Central memory CD4-positive, alpha-beta T cell (primary cell): Measurements from ENCODE around the gene TADA3.
A peak's percentile ranks its signal among the peaks of the same experiment; 100 is the strongest.

Source experiments
- DNase-seq: peaks from one replicate; pipeline ENCODE4 v3.0.0; 2022
- total RNA-seq, 3 experiments: gene quantifications; one replicate each; lab custom pipeline; 2026; lab: John Stamatoyannopoulos, UW

TADA3 gene, protein sequence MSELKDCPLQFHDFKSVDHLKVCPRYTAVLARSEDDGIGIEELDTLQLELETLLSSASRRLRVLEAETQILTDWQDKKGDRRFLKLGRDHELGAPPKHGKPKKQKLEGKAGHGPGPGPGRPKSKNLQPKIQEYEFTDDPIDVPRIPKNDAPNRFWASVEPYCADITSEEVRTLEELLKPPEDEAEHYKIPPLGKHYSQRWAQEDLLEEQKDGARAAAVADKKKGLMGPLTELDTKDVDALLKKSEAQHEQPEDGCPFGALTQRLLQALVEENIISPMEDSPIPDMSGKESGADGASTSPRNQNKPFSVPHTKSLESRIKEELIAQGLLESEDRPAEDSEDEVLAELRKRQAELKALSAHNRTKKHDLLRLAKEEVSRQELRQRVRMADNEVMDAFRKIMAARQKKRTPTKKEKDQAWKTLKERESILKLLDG
- total RNA-seq = 32.0 to 43.8 (median 34.3) reads per million in 3 experiments

DNA sequence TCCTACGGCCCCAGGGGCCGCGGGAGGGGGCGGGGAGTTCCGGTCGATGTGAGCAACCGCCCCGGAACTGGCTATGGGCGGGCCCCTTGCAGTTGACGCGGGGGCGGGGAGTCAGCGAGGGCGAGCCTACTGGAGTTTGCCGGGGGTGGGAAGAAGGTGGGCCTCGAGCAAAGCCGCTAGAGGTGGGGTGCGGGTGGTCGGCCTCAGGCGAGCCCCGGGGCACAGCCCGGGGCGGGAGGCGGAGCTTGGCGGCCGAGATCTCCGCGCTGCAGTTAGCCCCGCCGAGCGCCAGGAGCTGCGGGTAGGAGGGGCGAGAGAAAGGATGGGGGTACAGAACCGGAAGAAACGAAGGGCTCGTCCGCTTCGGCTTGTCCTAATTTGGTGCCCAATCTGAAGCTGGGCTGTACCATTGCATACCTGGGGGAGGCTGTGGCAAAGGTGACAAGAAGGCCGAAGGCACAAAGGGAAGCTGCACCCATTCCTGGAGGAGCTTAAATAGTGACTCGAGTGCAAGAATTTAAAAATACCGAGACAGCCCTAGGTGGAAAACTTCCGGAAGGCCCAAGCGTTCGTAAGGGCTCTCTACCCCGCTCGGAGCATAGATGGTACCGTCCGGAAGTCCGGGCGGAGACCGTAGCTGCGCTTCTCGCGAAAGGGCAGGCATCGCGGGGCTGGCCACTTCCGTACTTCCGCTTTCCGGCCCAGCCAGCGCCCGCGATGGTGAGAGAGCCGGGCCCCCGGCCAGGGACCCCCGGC is at the start of gene TADA3, which contains the start of gene ARPC4:
TSS of gene TADA3 (minus strand) at position 69 of the 756 bp plus-strand sequence. CDS start 1,007 bp downstream, outside the sequence.
TSS of gene ARPC4 (plus strand) at position 678 of the 756 bp plus-strand sequence. CDS start at position 718, 40 bp downstream.
- peak; percentile 94 for DNase-seq

DNA sequence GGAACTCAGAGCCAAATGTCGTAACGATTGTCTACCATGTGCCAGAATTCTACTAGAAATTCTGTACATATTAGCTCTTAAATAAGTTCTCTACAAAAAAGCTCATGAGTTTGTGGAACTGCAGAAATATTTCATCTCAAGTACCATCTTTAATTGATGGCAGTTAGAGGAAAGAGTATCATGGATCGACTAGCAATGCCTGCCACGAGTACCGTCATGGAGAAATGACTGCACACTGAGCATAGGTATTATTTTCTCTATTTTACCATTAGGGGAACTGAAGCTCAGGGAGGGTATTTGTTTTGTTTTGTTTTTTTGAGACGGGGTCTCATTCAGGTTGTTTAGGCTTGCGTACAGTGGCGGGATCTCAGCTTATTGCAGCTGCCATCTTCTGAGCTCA is 48.7 kb upstream of the TADA3 start:
- no peak for DNase-seq

DNA sequence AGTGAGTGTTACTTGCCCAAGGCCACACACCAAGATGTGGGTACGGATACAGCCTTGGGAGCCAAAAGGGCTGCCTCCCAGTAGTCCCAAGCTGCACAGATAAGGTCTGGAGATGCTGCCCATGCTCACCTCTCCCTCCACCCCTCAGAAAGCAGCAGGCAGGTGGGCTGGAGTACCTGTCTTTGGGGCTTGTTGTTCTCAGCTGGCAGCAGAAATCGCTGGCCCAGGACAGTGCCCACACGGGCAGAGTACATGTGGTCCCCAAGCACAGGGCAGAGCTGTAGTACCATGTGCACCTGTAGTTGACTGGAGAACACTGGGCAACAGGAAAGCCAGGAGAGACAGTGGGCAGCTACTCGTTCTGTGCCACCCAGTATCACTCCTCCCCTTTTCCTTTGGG is 46.6 kb upstream of the TADA3 start:
- DNase-seq = no peak

DNA sequence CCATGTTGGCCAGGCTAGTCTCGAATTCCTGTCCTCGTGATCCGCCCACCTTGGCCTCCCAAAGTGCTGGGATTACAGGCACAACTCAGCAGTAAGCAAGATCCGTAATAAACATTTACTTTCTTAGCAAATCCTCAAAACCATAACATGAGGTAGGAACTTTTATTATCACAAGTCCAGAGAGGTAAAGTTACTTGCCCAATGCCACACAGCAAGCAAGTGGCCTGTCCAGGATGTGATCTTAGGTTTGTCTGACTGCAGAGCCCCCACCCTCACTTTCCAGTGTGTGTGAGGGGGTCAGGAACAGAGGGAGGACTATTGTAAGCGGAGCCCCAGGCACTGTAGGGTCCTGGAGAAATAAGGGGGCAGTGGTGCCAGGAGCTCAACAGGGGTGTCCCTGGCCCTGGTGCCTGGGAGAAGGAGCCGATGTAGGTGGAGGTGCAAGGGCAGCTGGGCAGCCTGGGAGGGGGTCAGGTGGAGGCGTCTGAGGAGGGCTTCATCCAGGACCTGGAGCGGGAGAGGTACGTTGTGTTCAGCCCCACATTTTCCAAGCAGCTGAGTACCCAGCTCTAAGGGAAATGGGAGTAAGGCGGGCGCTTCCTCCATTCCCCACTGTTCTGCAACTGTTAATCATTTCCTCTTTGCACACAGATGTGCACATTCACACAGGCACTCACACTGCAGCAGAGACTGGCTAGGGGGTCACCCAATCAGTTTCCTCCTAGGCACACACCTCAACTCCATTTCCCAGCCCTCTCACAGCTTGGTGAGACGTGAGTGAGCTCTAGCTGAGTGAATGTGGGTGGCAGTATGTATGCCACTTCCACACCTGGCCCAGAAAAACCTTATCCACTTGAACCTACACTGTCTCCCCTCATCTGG is 45.7 kb upstream of the TADA3 start:
- DNase-seq = no peak

DNA sequence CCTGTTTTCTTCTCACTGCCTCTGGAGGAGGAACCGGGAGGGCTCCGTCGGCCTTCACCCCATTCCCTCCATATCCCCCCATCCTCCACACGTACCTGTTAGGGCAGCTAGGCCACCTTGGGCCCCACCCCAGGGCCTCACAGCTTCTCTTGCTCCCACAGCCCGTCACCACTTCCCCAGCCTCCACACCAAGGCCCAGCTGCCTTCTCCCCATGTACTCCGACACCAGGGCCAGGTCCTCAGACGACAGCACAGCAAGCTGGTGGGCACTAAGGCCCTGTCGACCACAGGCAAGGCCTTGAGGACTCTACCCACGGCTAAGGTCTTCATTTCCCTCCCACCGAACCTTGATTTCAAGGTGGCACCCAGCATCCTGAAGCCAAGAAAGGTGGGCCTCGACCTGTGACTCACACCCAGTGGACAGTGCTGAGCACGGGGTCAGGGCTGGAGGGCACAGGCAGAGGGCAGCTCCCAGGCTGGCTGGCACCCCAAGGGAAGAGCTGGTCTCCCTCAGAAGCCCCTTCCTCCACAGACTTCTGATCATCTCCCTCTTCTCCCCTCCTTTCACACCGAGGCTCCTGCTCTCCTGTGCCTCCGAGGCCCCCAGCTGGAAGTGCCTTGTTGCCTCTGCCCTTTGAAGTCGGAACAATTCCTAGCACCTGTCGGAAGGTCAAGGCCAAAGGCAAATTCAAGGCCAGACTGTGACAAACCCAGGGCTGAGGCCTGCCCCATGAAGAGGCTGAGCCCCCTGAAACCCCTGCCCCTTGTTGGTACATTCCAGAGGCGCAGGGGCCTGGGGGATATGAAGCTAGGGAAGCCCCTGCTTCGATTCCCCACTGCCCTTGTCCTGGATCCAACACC is 42.5 kb upstream of the TADA3 start:
- DNase-seq = no peak

DNA sequence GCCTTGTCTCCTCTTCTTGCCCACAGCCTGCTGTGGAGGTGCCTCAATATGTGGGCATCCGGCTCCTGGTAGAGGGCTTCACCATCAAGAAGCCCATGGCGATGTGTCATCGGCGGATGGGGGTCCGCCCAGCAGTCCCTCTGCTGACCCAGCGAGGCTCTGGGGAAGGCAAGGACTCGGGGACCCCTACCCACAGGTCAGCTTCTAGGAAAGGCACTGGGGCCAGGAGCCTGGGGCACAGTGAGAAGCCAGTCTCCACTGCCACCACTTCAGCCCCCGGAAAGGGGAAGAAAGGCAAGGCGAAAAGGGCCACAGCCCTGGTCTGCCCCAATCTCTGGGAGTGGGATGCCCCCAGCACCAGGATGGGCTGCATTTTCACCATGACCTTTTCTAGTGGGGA is 40.8 kb upstream of the TADA3 start:
- no peak for DNase-seq

DNA sequence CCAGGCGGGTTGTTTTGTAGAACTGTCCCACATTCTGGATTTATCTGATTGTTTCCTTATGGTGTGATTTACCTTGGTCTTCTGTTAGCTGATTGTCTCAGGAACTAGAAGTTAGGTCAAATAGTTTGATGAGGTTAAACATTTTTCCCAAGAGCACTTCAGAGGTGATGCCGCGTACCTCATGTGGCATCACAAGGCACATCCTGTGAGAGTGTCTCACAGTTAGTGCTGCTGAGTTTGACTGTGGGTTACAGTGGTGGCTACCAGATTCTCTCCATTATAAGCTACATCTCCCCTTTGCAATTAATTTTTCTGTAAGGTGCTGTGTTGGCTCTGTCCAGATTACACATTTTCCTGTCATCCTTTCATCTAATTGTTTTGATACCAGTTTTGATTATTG is 39.0 kb upstream of the TADA3 start:
- DNase-seq = no peak

DNA sequence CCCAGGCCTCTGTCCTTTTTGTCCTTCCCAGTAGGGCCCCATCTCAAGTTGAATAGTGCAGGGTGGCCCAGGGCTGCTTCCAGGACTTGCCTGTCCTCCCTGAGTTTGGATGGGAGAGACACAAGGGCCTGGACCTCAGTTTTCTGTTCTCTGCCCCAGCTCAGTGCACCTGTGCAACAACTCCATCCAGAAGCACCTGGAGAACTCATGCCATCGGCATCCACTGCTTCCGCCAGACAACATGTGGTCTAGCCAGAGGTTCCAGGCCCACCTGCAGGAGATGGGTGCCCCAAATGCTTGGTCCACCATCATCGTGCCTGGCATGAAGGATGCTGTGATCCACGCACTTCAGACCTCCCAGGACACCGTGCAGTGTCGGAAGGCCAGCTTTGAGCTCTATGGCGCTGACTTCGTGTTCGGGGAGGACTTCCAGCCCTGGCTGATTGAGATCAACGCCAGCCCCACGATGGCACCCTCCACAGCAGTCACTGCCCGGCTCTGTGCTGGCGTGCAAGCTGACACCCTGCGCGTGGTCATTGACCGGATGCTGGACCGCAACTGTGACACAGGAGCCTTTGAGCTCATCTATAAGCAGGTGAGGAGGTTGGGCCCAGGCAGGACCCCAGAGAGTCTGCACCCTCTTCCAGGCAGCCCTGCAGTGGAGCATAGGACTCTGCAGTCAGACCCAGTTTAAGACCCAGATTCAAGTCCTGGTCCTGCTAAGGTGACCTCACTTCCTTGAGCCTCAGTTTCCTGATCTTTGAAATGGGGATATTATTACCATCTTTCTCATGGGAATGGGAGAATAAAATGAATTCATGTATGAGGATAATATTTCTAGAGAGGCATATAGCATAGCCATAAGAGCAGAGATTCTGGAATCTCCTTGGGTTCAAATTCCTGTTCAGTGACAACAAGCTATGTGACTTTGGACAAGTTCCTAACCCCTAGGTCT is 36.8 kb upstream of the TADA3 start:
- DNase-seq = no peak

DNA sequence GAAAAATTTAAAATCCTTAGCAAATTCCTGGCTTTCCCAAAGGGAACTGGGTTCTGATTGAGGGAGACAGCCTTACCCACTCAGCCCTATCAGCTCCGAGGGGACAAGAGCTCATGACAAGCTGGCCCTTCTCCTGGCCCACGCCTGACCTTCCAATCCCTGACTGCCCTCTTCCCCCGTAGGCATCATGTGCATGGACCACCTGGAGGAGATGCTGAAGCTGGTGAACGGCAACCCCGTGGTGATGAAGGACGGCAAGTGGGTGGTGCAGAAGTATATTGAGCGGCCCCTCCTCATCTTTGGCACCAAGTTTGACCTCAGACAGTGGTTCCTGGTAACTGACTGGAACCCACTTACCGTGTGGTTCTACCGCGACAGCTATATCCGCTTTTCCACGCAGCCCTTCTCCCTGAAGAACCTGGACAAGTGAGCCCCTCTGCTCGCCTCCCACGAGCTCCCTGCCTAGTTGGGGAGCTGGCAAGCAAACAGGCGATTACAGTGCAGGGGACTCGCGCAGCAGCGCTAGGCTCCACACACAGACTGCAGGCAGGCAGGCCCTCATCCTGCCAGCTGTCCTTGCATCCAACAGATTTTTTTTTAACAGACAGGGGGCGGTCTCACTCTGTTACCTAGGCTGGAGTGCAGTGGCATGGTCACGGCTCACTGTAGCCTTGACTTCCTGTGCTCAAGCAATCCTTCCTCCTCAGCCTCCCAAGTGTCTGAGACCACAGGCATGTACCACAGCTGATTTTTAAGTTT is 34.7 kb upstream of the TADA3 start:
- DNase-seq = no peak

DNA sequence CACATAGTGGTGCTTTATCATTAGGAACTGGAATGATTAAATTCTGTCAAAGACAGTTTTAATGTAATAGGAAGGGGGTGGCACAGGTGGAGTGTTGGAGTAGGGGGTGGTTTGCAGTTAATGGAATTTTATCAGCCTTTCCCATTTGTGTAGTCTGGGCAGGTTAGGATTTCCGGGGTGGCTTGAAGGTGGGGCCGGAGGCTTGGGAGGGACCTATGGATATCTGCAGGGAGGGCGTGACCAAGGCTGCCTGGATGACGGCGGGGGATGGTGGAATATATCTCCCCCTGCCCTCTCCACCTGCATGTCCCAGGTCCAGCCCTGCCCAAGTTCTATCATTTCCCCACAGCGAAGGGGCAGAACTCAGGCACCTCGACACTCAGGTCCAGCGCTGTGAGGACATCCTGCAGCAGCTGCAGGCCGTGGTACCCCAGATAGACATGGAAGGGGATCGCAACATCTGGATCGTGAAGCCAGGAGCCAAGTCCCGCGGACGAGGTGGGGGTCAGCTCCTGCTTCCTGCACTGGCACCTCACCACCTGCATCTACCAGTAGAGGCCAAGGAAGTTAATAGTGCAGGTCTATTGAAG is 33.3 kb upstream of the TADA3 start:
- DNase-seq = no peak

DNA sequence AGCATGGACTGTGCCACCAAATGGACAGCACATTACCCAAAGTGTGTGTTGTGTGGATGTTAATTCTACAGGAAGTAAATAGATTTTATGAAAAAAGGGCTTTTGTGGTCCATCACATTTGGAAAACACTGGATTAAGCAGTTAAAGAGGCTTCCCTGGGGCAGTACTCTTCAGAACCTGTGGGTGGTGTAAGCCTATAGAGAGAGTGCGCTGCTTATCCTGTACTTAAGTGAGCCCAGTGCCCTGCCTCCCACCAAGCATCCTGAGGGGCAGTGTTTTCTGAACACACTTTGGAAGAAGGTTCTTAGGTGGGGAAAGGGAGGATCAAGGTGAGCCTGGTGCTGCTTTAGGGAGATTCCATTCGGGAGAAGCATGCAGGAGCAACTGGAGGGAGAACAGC is 28.7 kb upstream of the TADA3 start:
- no peak for DNase-seq

DNA sequence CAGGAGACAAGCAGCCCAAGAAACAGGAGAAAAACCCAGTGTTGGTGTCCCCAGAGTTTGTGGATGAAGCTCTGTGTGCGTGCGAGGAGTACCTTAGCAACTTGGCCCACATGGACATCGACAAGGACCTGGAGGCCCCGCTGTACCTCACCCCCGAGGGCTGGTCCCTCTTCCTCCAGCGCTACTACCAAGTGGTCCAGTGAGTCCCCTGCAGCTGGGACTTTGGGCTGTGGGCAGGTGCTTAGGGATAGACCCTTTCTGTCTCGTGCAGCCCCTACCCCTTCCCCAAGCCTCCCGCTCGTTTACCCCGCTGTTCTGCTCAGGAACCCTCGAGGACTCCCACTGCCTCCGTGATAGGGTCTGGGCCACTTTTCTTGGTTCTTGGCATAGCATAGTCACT is 28.3 kb upstream of the TADA3 start:
- no peak for DNase-seq

DNA sequence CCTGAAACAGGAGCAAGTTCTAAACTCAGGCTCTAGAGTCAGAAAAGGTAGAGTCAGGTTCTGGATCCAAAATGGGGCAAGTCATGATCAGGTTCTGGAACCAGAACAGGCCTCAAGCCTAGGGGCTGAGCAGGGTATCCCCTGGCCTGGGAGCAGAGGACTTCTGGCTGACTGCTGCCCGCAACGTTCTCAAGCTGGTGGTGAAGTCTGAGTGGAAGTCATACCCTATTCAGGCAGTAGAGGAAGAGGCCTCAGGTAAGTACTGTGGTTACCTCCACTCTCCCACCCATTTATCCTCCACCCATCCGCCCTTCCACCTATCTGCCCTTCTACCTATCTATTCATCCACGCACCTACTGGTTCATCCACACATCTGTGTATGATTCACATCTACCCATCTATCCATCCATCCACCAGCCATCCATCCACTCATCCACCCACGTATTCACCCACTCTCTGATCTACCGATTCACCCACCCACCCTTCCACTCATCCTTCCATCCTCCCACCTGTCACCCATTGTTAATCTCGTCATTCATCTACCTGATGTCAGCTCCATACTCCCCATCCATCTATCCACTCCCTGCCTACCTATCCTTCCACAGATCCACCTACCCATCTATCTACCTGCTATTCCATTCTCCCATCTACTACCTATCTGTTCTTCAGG is 26.5 kb upstream of the TADA3 start:
- no peak for DNase-seq

DNA sequence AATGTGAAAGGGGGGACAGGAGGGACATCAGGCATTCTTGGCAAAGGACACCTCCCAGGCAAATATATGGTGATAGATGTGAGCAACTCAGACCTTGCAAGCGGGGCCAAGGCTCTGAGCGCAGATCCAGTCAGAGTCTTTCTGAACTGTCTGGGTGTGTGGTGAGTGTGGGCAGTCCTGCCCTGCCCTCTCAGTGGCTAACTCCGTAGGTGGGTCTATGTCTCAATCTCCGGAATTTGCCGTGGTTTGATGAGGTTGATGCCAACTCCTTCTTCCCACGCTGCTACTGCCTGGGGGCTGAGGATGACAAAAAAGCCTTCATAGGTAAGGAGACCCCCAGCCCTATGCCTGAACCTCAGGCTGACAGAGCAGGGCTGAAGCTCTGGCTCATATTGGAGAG is 25.2 kb upstream of the TADA3 start:
- no peak for DNase-seq

DNA sequence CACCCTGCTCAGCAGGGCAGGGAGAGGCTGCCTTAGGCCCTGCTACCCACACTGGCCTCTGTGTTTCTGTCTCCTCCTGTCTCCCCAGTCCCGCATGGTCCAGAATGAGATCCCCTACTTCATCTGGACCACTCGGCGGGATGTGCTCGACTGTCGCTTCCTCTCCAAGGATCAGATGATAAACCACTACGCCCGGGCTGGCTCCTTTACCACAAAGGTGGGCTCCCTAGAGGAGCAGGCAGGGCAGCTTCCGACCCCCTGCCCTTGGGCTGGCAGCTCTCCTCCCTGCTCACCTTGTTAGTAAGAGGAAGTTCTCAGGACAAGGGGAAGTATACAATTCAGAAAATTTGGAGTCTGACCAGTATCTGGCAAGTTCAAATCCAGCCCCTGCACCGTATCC is 23.7 kb upstream of the TADA3 start:
- no peak for DNase-seq

DNA sequence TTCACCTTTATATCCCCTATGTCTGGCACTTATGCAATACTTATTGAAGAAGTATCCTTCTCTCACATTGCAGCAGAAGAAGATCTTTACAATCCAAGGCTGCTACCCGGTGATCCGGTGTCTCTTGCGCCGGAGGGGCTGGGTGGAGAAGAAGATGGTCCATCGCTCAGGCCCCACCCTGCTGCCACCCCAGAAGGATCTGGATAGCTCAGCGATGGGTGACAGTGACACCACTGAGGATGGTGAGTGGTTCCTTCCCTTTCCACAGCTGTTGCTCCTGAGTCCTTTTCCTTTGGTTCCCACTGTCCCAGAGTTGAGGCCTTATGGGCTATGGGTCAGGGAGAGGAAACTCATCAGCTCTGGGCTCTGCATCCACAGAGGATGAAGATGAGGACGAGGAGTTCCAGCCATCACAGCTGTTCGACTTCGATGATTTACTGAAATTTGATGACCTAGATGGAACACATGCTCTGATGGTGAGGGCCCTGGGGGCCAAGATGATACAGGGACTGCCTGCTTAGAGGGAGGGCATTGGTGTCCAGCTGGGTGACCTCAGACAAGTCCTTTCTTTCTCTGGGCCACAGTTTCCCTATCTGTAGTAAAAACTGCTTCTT is 20.7 kb upstream of the TADA3 start:
- no peak for DNase-seq

DNA sequence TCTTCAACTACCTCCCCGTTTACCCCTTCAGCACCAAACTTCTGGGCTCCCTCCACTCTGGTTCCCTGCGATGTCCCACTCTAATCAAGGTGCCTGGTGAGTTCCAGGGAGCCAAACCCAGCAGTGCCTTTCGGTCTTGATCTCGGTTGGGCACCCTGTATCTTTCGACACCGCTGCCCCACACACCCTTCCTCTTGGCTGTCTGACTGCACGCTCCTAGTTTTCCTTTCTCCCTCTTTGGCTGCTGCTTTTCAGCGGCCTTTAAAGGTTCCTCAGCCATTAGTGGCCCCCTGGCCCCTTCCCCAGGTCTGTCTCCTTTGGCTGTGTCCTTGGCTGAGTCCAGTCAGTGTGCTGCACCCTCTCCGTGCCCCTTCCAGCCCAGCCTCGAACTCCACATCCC is 18.6 kb upstream of the TADA3 start:
- no peak for DNase-seq

DNA sequence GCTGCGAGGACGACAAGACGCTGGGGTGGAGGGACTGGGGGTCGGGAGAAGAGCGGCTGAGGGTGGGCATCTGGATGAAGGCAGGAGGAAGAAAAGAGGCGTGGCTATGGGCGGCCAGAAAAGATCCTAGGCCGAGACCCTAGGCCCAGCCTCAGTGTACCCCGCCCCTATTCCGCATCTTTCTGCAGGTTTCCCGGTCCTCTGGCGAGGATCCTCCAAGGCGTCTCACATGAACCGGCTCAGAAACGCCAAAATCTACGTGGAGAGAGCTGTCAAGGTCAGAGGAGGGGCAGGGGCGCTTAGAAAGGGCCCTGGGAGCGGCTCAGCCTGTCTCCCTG is 18.1 kb upstream of the TADA3 start:
- no peak for DNase-seq
